Subcutaneous adipose tissue (tissue), 4 donors: Measurements from ENCODE around the gene SLC2A9. TPM values are rescaled to one million over a fixed set of nuclear protein-coding genes. Genes with fewer than 3 reads are reported as not detected.

Experiments
- CTCF ChIP-seq: fragments of 450-650 bp; IDR thresholded peaks from one replicate; pipeline ENCODE4 v1.5.1; 2016; ENCODE audit warnings: low read depth, mild to moderate bottlenecking, control low read depth, antibody characterized with exemption, moderate library complexity
- total RNA-seq, 4 donors: library from RNA; depleted of rRNA; stranded (reverse); fragments of >200 nt; gene quantifications; one replicate each; pipeline ENCODE4 v1.1.0, GENCODE V29; 2016

The SLC2A9 gene
- total RNA-seq, 4 donors from 2014 or later: 4.6 to 15.8 (median 7.8) TPM

- no peak for TF ChIP-seq CTCF
Observed at GRCh38 chr4:10040049-10040892, 19.0 kb upstream of the SLC2A9 start.

- TF ChIP-seq CTCF: no peak
Observed at GRCh38 chr4:10036807-10037342, 15.6 kb upstream of the SLC2A9 start.

- TF ChIP-seq CTCF: no peak
Observed at GRCh38 chr4:10035130-10035529, 13.8 kb upstream of the SLC2A9 start.

GRCh38 chr4:10034612-10035104 lies 13.4 kb upstream of the SLC2A9 start:
- no peak for TF ChIP-seq CTCF

GRCh38 chr4:10034136-10034535 lies 12.8 kb upstream of the SLC2A9 start:
- TF ChIP-seq CTCF: no peak

GRCh38 chr4:10033191-10033881 lies 12.0 kb upstream of the SLC2A9 start:
- TF ChIP-seq CTCF: no peak

GRCh38 chr4:10032625-10033024 lies 11.3 kb upstream of the SLC2A9 start:
- TF ChIP-seq CTCF: no peak
